Measurements from ENCODE around the gene PRIMA1. TPM values are rescaled to one million over a fixed set of nuclear protein-coding genes. Genes with fewer than 3 reads are reported as not detected.
"Not testable (repeated sequence)": the region's sequence is repeated elsewhere in the genome, so short reads cannot be mapped to it uniquely, and the experiment has no call there.

PRIMA1 gene
- total RNA-seq, 4 donors from 2014 or later, result 21.1 to 46.8 (median 35.3) TPM

DNA sequence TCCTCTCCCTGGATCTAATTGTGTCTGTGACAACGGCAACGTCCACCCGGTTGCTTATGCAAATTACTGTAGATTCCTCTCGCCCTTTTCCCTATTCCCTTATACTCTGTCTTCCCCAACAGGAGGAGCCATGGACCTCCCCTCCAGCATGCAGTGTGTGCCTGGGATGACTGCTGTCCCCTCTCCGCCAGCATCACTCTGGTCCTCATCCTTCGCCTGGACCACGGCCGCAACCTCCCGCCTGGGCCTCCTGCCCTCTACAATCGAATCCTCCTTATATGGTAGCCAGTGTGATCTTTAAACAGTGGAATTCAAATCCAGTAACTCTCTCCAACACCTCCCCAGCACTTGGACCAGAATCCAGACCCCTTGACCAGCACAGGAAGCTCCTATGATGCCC, 30.6 kb upstream of the PRIMA1 start:
- peaks cover 0 to 23% (median 3%) of the 10 kb centered on the region in 4 donors for H3K9me3 ChIP-seq
- H3K4me3 ChIP-seq, result no peak overlapping the region
- no peaks in the 10 kb centered on the region for H3K36me3 ChIP-seq
- no peak for DNase-seq (ENCODE audit: low spot score in 2 of 2)
- WGBS, 2 donors, result 89 to 93% methylated on average over 10 of the region's 10 CpGs
- H3K27ac ChIP-seq, result no peak overlapping the region
- no peaks in the 10 kb centered on the region for H3K4me1 ChIP-seq
- no peak for TF ChIP-seq EP300 (IDR thresholded peaks at IDR 0.05)
- TF ChIP-seq, protein P1, sequence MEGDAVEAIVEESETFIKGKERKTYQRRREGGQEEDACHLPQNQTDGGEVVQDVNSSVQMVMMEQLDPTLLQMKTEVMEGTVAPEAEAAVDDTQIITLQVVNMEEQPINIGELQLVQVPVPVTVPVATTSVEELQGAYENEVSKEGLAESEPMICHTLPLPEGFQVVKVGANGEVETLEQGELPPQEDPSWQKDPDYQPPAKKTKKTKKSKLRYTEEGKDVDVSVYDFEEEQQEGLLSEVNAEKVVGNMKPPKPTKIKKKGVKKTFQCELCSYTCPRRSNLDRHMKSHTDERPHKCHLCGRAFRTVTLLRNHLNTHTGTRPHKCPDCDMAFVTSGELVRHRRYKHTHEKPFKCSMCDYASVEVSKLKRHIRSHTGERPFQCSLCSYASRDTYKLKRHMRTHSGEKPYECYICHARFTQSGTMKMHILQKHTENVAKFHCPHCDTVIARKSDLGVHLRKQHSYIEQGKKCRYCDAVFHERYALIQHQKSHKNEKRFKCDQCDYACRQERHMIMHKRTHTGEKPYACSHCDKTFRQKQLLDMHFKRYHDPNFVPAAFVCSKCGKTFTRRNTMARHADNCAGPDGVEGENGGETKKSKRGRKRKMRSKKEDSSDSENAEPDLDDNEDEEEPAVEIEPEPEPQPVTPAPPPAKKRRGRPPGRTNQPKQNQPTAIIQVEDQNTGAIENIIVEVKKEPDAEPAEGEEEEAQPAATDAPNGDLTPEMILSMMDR (IDR thresholded peaks at IDR 0.05), result no peak
- no peak for TF ChIP-seq POLR2A (IDR thresholded peaks at IDR 0.05)
- H3K27me3 ChIP-seq, result peaks cover 0 to under 1% of the 10 kb centered on the region in 2 donors

DNA sequence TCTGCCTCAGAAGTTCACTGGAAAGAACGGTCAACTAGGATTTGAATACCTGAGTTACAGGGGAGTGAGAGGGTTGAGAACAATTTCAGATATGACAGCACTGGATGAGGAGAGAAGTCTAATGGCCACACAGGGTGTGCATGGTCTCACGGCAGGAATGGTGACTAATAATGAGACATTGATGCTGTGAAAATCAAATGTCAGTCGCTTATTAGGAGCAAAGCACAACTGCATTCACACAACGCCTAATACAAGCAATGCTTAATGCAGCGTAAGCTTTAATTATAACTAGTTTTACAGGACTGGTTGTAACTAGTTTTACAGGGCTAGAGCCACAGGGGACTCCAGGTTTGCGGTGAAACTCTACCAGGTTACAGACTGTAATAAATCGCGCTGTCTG, 23.4 kb upstream of the PRIMA1 start:
- Histone ChIP-seq H3K4me1 (no peaks in the 10 kb centered on the region), H3K27ac (no peak overlapping the region), H3K9me3 (peaks cover 0 to 51% (median 3%) of the 10 kb centered on the region in 4 donors), H3K36me3 (no peaks in the 10 kb centered on the region), H3K4me3 (no peak overlapping the region), H3K27me3 (no peaks in the 10 kb centered on the region)
- no peak for DNase-seq (ENCODE audit: low spot score in 2 of 2)
- WGBS, 2 donors, result 88 to 92% methylated on average over 8 of the region's 8 CpGs
- no peak for TF ChIP-seq EP300 (IDR thresholded peaks at IDR 0.05)
- no peak for TF ChIP-seq POLR2A (IDR thresholded peaks at IDR 0.05)
- TF ChIP-seq, protein P1 (IDR thresholded peaks at IDR 0.05), result no peak

DNA sequence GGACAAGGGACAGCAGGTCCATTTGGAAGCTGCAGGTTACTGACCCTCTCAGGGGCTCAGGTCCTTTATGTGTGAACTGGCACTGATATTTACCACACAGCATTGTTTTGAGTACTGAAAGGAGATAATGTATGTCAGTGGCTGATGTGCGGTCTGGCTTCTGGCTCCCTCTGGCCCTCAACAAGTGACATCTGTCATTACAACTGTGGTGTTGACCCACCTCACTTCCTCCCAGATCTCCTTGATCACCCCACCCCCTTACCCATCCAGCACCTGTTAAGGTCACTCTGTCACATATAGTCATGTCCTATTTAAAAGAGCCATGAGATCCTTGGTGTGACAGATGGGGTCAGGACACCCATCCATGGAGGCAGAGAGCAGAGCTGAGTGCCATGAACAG, 22.7 kb upstream of the PRIMA1 start:
- no peak for DNase-seq (ENCODE audit: low spot score in 2 of 2)
- peaks cover 0 to 50% (median 3%) of the 10 kb centered on the region in 4 donors for H3K9me3 ChIP-seq
- H3K4me3 ChIP-seq, result no peak overlapping the region
- H3K27me3 ChIP-seq, result no peaks in the 10 kb centered on the region
- WGBS, 2 donors, result 96 to 100% methylated on average over 1 of the region's 1 CpG
- no peaks in the 10 kb centered on the region for H3K4me1 ChIP-seq
- H3K36me3 ChIP-seq, result no peaks in the 10 kb centered on the region
- TF ChIP-seq, protein P1 (IDR thresholded peaks at IDR 0.05), result no peak
- TF ChIP-seq EP300 (IDR thresholded peaks at IDR 0.05) (no peak), POLR2A (IDR thresholded peaks at IDR 0.05) (no peak)
- no peak overlapping the region for H3K27ac ChIP-seq

DNA sequence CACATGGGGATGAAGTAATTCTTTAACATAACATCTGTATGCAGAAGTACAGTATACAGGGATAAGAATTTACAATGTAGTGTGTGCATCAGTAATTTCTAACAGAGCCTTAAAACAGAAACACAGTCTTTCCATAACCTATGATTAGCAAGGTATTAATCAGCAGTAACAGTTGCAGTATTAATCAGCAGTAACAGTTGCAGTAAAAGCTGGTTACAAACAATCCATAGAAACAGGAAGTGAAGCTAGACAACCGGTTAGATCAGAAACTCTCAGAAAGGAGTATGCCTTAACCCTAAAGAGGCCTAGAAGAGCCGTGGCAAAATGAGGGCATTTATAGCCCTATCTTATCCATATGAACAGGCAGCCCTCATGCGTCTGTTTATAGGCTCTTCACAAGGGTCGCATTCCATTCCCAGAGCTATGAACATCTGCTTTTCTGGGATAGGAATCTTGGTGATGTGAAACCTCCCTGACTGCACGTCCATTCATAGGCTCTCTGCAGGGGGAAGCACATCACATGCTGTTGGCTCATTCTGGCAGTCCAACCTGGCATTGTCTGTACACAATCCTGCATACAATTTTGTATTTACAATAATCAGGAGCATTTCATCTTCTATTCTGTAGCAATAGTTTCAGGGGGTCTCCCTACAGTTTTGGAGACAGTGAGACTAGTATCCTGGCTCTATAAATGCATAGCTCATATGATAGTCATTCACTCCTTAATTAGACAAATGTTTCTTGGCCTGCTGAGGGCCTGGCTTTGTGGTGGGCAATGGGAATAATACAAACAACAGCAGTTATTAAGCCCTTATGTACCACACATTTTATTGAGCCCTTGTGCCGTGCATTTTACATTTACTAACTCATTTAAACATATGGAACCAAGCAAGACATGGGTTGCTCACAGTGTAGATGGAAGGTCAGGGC, 21.5 kb upstream of the PRIMA1 start:
- not testable (repeated sequence) for DNase-seq (ENCODE audit: low spot score in 2 of 2); H3K4me1 ChIP-seq; H3K36me3 ChIP-seq; H3K4me3 ChIP-seq; H3K27me3 ChIP-seq; H3K27ac ChIP-seq
- 59 to 64% methylated on average over 6 of the region's 6 CpGs for WGBS, 2 donors
- H3K9me3 ChIP-seq, result peaks cover 0 to 37% (median 0%) of the 10 kb centered on the region in 4 donors

DNA sequence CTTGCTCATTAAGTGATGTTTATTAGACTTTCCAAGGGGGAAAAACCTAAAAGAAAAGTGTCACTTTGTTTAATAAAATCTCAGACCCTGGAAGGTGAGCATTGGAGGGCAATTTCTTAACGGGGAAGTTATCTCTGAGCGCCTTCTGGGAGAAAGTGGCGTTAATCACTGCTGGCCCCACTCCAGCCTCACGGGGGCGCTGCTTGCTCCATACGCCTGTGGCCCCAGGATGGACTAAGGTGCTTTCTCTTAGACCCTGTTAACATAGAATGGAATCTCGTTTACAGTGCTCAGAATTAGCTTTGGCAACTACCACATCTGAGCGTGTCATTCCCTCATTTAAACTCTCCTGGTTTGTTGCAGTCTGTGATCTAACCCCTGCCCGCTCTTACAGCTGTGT, 16.4 kb upstream of the PRIMA1 start:
- Histone ChIP-seq H3K4me3 (no peak overlapping the region), H3K9me3 (peaks cover 0 to 7% (median 0%) of the 10 kb centered on the region in 4 donors), H3K4me1 (no peaks in the 10 kb centered on the region), H3K27ac (no peak overlapping the region), H3K27me3 (no peaks in the 10 kb centered on the region), H3K36me3 (no peaks in the 10 kb centered on the region)
- TF ChIP-seq EP300 (IDR thresholded peaks at IDR 0.05), result no peak
- TF ChIP-seq, protein P1 (IDR thresholded peaks at IDR 0.05), result no peak
- TF ChIP-seq POLR2A (IDR thresholded peaks at IDR 0.05), result no peak
- no peak for DNase-seq (ENCODE audit: low spot score in 2 of 2)
- 61 to 68% methylated on average over 9 of the region's 9 CpGs for WGBS, 2 donors

All from tibial nerve (tissue), 4 donors.